Right lobe of liver (tissue), 6 donors: ENCODE data around the gene FHDC1. TPM values are rescaled to one million over a fixed set of nuclear protein-coding genes. Genes with fewer than 3 reads are reported as not detected.

Experiments
- ATAC-seq, 4 donors: fragments of 200-7000 bp; cut with Tn5 transposase; one replicate each; pipeline ENCODE4 v1.9.1; 2020; ENCODE audit warnings: mild to moderate bottlenecking in 4 of 4, moderate library complexity in 4 of 4
- DNase-seq, 3 donors: peaks; one replicate each; pipeline ENCODE4 v3.0.0-alpha.2; 2020
- H3K27ac ChIP-seq, 3 donors: fragments of 200-600 bp; one replicate each; pipeline ENCODE4 v1.8.0; 2022
- H3K27me3 ChIP-seq, 2 donors: fragments of 200-600 bp; one replicate each; pipeline ENCODE4 v1.8.0; 2022
- H3K36me3 ChIP-seq, 4 donors: fragments of 200-600 bp; sonication (generic) in 1 of 4; one replicate each; pipeline versions ENCODE4 v1.5.1 to v1.8.0; 2017 to 2022; ENCODE audit warnings: control low read depth in 1 of 4
- H3K4me1 ChIP-seq, 4 donors: fragments of 200-600 bp; sonication (generic) in 1 of 4; one replicate each; pipeline versions ENCODE4 v1.5.1 to v1.8.0; 2017 to 2022; ENCODE audit warnings: control low read depth in 1 of 4
- H3K4me3 ChIP-seq, 3 donors: fragments of 200-600 bp; one replicate each; pipeline ENCODE4 v1.8.0; 2022
- H3K9me3 ChIP-seq, 4 donors: fragments of 200-600 bp; sonication (generic) in 1 of 4; one replicate each; pipeline versions ENCODE4 v1.5.1 to v1.8.0; 2017 to 2022; ENCODE audit warnings: control low read depth in 1 of 4
- POLR2A ChIP-seq: fragments of 450-650 bp; IDR thresholded peaks from one replicate; pipeline ENCODE4 v1.6.1; 2017; ENCODE audit warnings: antibody characterized with exemption, mild to moderate bottlenecking
- WGBS: methylation state at CpG from one replicate; pipeline ENCODE4 v1.1.6; 2018; ENCODE audit warnings: low coverage, low lambda C conversion rate; ENCODE audit not compliant: insufficient coverage; ENCODE audit errors: missing lambda C conversion rate; 5-methylcytosine and 5-hydroxymethylcytosine counted together
- intact Hi-C, 2 donors: fragments of 100-400 bp; cut with DNase I; formaldehyde crosslinking; loops; one replicate each; pipeline versions ENCODE4 v1.11.2 to v1.14.1; 2022
- total RNA-seq, 6 experiments: library from RNA; depleted of rRNA in 2 of 6; stranded (reverse); fragments of >200 nt in 2 of 6; fragmentation: NEBNext Ultra II Directional in 3 of 6; extraction: Animal tissue kit (Norgen Biotek cat#: 25700) in 3 of 6; gene quantifications; one replicate each; pipeline versions ENCODE4 v1.1.0 to v1.2.4, GENCODE V29; 2016 to 2023
- TF ChIP-seq, protein P1 (sequence below), 4 donors: fragments of 200-600 bp in 3 of 4; fragments of 450-650 bp in 1 of 4; IDR thresholded peaks; one replicate each; pipeline versions ENCODE4 v1.5.1 to v1.8.0; 2016 to 2022; ENCODE audit warnings: antibody characterized with exemption in 4 of 4, mild to moderate bottlenecking in 2 of 4
- donor health status: DM: no; HTN: yes; CAD: no.
- donor health status: DM: no; HTN: no; CAD: no.
- donor health status: DM: no; HTN: no; CAD: no.
- donor health status: DM: no; HTN: yes; CAD: no.
- donor health status: DM: no; HTN: yes; CAD: no.

Gene FHDC1
- total RNA-seq, 6 experiments from 2014 or later, result 0.12 to 0.82 (median 0.15) TPM

DNA sequence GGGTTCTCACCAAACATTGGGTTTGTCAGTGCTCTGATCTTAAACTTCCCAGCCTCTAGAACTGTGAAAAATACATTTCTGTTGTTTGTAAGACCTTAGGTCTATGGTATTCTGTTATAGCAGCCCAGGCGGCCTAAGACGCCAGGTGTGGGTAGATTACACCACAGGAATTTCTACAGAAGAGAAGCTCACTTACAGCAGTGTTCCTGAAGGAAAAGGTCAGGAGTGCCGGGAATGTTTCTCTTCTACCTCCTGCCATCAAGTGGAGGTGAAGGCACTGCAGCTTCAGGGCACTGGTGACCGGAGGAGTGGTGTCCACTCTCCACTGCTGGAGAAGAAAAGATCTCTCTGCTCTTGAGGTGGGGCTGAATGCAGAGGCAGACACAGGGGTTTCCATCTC, 45.7 kb downstream of the FHDC1 start:
- H3K9me3 ChIP-seq, result no peaks in the 10 kb centered on the region
- TF ChIP-seq, protein P1, sequence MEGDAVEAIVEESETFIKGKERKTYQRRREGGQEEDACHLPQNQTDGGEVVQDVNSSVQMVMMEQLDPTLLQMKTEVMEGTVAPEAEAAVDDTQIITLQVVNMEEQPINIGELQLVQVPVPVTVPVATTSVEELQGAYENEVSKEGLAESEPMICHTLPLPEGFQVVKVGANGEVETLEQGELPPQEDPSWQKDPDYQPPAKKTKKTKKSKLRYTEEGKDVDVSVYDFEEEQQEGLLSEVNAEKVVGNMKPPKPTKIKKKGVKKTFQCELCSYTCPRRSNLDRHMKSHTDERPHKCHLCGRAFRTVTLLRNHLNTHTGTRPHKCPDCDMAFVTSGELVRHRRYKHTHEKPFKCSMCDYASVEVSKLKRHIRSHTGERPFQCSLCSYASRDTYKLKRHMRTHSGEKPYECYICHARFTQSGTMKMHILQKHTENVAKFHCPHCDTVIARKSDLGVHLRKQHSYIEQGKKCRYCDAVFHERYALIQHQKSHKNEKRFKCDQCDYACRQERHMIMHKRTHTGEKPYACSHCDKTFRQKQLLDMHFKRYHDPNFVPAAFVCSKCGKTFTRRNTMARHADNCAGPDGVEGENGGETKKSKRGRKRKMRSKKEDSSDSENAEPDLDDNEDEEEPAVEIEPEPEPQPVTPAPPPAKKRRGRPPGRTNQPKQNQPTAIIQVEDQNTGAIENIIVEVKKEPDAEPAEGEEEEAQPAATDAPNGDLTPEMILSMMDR (IDR thresholded peaks at IDR 0.05), result no peak
- no peak for TF ChIP-seq POLR2A
- ATAC-seq, result no peak

DNA sequence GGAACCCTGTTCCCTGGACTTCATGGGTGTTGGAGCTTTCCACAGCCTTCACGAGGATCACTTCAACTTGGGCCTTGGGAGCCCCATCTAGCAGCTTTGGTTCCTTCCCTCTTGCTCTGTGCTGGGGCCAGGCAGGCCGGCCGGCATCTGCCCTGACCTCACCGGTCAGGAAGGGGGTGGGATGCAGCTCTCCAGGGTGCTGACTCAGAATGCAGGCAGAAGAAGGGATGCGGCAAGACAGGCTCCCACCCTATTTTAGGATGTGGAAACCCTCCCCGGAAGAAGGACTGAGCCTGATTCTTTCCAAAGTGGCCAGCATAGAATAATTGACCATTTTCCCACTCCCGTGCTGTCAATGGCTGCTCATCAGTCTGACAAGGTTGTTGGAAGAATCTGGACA, 47.1 kb downstream of the FHDC1 start:
- ATAC-seq, result no peak
- H3K9me3 ChIP-seq, result no peaks in the 10 kb centered on the region

More for the DNA sequence above, 45.7 kb downstream of the FHDC1 start:
- no peaks in the 10 kb centered on the region for H3K4me1 ChIP-seq
- 71% methylated on average over 3 of the region's 4 CpGs for WGBS
- intact Hi-C loops, result no loop called here
- H3K27me3 ChIP-seq, result no peaks in the 10 kb centered on the region
- H3K36me3 ChIP-seq, result no peaks in the 10 kb centered on the region
- H3K4me3 ChIP-seq, result no peak overlapping the region
- no peak for DNase-seq
- no peak overlapping the region for H3K27ac ChIP-seq

DNA sequence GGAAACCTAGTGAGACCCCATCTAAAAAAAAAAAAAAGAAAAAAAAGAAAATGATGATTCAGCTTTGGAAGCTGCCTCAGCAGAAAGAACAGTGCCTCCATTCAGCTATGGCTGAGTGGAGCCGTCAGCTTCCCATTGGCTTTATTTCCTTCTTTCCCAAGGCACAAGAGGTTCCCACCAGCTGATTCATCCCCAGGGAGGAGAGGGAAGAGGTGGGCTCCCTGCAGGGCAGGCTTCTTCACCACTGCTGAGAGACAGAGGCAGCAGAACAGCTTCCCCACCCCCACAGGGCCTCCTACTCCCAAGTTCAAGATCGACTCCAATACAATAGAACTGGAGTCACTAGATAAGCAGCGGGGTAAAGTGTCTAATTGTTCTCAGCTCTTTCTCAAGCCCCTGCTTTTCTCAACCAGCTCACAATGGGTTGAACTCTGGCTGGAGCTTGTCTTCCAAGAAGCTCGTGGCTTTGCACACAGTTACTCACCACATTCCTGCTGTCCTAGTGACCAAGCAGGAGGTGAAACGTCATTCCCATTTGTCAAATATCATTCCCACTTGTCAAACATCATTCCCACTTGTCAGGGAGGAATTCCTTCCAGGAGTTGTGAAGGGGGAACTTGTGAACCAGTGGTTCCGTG, 47.8 kb downstream of the FHDC1 start:
- Histone ChIP-seq H3K27me3 (no peaks in the 10 kb centered on the region), H3K27ac (no peak overlapping the region), H3K4me3 (no peak overlapping the region), H3K36me3 (no peaks in the 10 kb centered on the region), H3K9me3 (no peaks in the 10 kb centered on the region), H3K4me1 (no peaks in the 10 kb centered on the region)
- no peak for DNase-seq
- 50% methylated on average over 5 of the region's 6 CpGs for WGBS
- no peak for ATAC-seq
- TF ChIP-seq, protein P1 (IDR thresholded peaks at IDR 0.05), result no peak
- TF ChIP-seq POLR2A, result no peak
- intact Hi-C loops, result no loop called here

More for the DNA sequence above, 47.1 kb downstream of the FHDC1 start:
- 46% methylated on average over 2 of the region's 7 CpGs for WGBS
- TF ChIP-seq POLR2A, result no peak
- TF ChIP-seq, protein P1 (IDR thresholded peaks at IDR 0.05), result no peak
- intact Hi-C loops, result no loop called here
- Histone ChIP-seq H3K36me3 (no peaks in the 10 kb centered on the region), H3K4me1 (no peaks in the 10 kb centered on the region), H3K27me3 (no peaks in the 10 kb centered on the region), H3K4me3 (no peak overlapping the region), H3K27ac (no peak overlapping the region)
- DNase-seq, result no peak

DNA sequence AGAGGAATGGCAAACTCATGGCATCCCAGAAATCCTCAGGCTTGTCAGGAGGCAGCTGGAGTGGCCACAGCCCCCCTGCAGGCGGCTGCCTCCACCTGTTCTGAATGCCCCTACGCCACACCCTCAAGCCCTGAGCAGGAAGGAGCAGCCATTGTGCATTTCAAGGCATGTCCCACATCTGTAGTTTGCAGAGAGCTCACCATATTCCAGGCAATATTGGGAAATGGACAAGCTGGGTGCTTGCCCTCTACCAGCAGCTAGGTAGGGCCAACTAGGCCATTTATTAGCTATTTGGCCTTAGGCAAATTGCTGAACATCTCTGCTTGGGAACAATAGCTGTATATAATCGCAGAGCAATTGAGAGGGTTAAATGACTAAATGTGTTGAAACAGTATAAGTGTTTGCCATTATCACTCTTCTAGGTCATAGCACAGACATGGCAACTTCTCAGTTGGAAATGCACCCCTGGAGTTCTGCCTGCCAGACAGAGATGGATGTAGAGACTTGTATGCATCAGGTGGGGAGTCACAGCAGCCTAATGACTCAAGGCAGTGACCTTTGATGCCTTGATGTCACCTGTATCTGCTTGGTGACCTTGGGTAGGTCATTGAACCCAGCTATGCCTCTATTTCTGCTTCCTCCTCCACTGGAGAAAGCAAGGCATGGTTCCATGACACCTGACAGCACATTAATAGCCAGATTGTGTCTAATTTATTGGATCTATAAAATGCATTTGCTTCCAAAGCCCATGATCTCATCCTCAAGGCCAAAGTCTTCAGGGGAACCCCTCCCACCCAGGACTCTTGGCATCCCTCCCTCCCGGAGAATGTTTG, 52.8 kb downstream of the FHDC1 start:
- Histone ChIP-seq H3K36me3 (no peaks in the 10 kb centered on the region), H3K4me1 (no peaks in the 10 kb centered on the region), H3K4me3 (no peak overlapping the region), H3K9me3 (no peaks in the 10 kb centered on the region), H3K27ac (no peak overlapping the region), H3K27me3 (no peaks in the 10 kb centered on the region)
- ATAC-seq, result peak in 1 of 4 donors; percentile 18
- no peak for TF ChIP-seq POLR2A
- TF ChIP-seq, protein P1 (IDR thresholded peaks at IDR 0.05), result no peak
- intact Hi-C loops, result no loop called here
- 82% methylated on average over 1 of the region's 4 CpGs for WGBS
- no peak for DNase-seq
